Suppressor macrophage treated with lipopolysaccharide for 4 hours (primary cell): ENCODE measurements around the gene ATP8A2.

ENCODE experiments used
- DNase-seq: peaks from one replicate; pipeline ENCODE4 v3.0.0-alpha.2; 2020

The ATP8A2 gene

GRCh38 chr13:26022538-26023292 is 650.9 kb downstream of the ATP8A2 start:
- no peak for DNase-seq

GRCh38 chr13:26024558-26024957 is 652.8 kb downstream of the ATP8A2 start:
- DNase-seq: no peak

GRCh38 chr13:26025196-26025595 is 653.4 kb downstream of the ATP8A2 start:
- DNase-seq: no peak

GRCh38 chr13:26025771-26026170 is 654.0 kb downstream of the ATP8A2 start:
- DNase-seq: no peak

GRCh38 chr13:26026211-26026610 is 654.4 kb downstream of the ATP8A2 start:
- no peak for DNase-seq

GRCh38 chr13:26029581-26030136 is 657.9 kb downstream of the ATP8A2 start:
- DNase-seq: no peak

- DNase-seq: no peak
These were observed 658.6 kb downstream of the ATP8A2 start for GRCh38 chr13:26030331-26030730.

GRCh38 chr13:26034018-26034417 is 662.2 kb downstream of the ATP8A2 start:
- DNase-seq: no peak

GRCh38 chr13:26036383-26036782 is 664.6 kb downstream of the ATP8A2 start:
- no peak for DNase-seq

- peak; percentile 8 for DNase-seq
These were observed 665.5 kb downstream of the ATP8A2 start for GRCh38 chr13:26037302-26037701.

- DNase-seq: no peak
These were observed 667.2 kb downstream of the ATP8A2 start for GRCh38 chr13:26038931-26039475.

- DNase-seq: no peak
These were observed 669.7 kb downstream of the ATP8A2 start for GRCh38 chr13:26041444-26041843.

GRCh38 chr13:26042785-26043184 is 671.0 kb downstream of the ATP8A2 start:
- DNase-seq: no peak

- no peak for DNase-seq
These were observed 673.4 kb downstream of the ATP8A2 start for GRCh38 chr13:26045142-26045541.

GRCh38 chr13:26046639-26047038 is 674.9 kb downstream of the ATP8A2 start:
- DNase-seq: no peak

- no peak for DNase-seq
These were observed 675.3 kb downstream of the ATP8A2 start for GRCh38 chr13:26047040-26047439.

GRCh38 chr13:26048741-26049140 is 677.0 kb downstream of the ATP8A2 start:
- no peak for DNase-seq

GRCh38 chr13:26050568-26051230 is 678.9 kb downstream of the ATP8A2 start:
- no peak for DNase-seq

GRCh38 chr13:26051231-26051656 is 679.5 kb downstream of the ATP8A2 start:
- DNase-seq: no peak

- DNase-seq: peak; percentile 19
These were observed 680.0 kb downstream of the ATP8A2 start, which contains the start of gene SHISA2 for GRCh38 chr13:26051657-26052311. SHISA2 (minus strand) TSS chr13:26052016; CDS start chr13:26050975, 1,041 bp downstream.

GRCh38 chr13:26052337-26052736 is 680.6 kb downstream of the ATP8A2 start:
- DNase-seq: no peak

- DNase-seq: no peak
These were observed 681.7 kb downstream of the ATP8A2 start for GRCh38 chr13:26053418-26053980.

- no peak for DNase-seq
These were observed 683.1 kb downstream of the ATP8A2 start for GRCh38 chr13:26054896-26055295.
